KMS-11 (cell line): ENCODE results near the gene ANKRD45.
"Not testable (repeated sequence)": the region's sequence is repeated elsewhere in the genome, so short reads cannot be mapped to it uniquely, and the experiment has no call there.

Experiments
- H2AFZ ChIP-seq: fragments of 200-600 bp; sonication (generic); 2 replicates; pipeline ENCODE4 v1.6.1; 2016; ENCODE audit warnings: antibody characterized with exemption, mixed run types, low read depth
- H3K27ac ChIP-seq: fragments of 200-600 bp; sonication (generic); 2 replicates; pipeline ENCODE4 v1.6.1; 2016; ENCODE audit warnings: mild to moderate bottlenecking, mixed run types
- H3K27me3 ChIP-seq: fragments of 200-600 bp; sonication (generic); 2 replicates; pipeline ENCODE4 v1.6.1; 2017; ENCODE audit warnings: mild to moderate bottlenecking, low read depth, mixed run types, moderate library complexity; ENCODE audit not compliant: insufficient read depth
- H3K36me3 ChIP-seq: fragments of 200-600 bp; sonication (generic); 2 replicates; pipeline ENCODE4 v1.6.1; 2017; ENCODE audit warnings: mild to moderate bottlenecking, mixed run types; ENCODE audit not compliant: insufficient read depth
- H3K4me1 ChIP-seq: fragments of 200-600 bp; sonication (generic); 2 replicates; pipeline ENCODE4 v1.6.1; 2016; ENCODE audit warnings: mild to moderate bottlenecking, low read depth, mixed run types; ENCODE audit not compliant: poor library complexity, severe bottlenecking
- H3K4me2 ChIP-seq: fragments of 200-600 bp; sonication (generic); 2 replicates; pipeline ENCODE4 v1.7.0; 2016; ENCODE audit warnings: mild to moderate bottlenecking, mixed run types
- H3K4me3 ChIP-seq: fragments of 200-600 bp; sonication (generic); IDR thresholded peaks from 2 replicates; pipeline ENCODE4 v1.6.1; 2017; ENCODE audit warnings: low read depth, low read length, mixed read lengths; ENCODE audit not compliant: insufficient read depth
- H3K79me2 ChIP-seq: fragments of 200-600 bp; sonication (generic); 2 replicates; pipeline ENCODE4 v1.6.1; 2016; ENCODE audit warnings: low read depth, mixed run types; ENCODE audit not compliant: insufficient read depth
- H3K9ac ChIP-seq: fragments of 200-600 bp; sonication (generic); 2 replicates; pipeline ENCODE4 v1.6.1; 2016; ENCODE audit warnings: mild to moderate bottlenecking, mixed run types
- H4K20me1 ChIP-seq: fragments of 200-600 bp; sonication (generic); 2 replicates; pipeline ENCODE4 v1.6.1; 2016; ENCODE audit warnings: mild to moderate bottlenecking, mixed run types; ENCODE audit not compliant: insufficient read depth
- TF ChIP-seq, protein P1 (sequence below): fragments of 200-600 bp; sonication (generic); conservative IDR thresholded peaks from 2 replicates; pipeline ENCODE4 v1.6.1; 2017; ENCODE audit warnings: low read depth, mild to moderate bottlenecking, antibody characterized with exemption, low read length, moderate library complexity, mixed read lengths

ANKRD45 gene

DNA sequence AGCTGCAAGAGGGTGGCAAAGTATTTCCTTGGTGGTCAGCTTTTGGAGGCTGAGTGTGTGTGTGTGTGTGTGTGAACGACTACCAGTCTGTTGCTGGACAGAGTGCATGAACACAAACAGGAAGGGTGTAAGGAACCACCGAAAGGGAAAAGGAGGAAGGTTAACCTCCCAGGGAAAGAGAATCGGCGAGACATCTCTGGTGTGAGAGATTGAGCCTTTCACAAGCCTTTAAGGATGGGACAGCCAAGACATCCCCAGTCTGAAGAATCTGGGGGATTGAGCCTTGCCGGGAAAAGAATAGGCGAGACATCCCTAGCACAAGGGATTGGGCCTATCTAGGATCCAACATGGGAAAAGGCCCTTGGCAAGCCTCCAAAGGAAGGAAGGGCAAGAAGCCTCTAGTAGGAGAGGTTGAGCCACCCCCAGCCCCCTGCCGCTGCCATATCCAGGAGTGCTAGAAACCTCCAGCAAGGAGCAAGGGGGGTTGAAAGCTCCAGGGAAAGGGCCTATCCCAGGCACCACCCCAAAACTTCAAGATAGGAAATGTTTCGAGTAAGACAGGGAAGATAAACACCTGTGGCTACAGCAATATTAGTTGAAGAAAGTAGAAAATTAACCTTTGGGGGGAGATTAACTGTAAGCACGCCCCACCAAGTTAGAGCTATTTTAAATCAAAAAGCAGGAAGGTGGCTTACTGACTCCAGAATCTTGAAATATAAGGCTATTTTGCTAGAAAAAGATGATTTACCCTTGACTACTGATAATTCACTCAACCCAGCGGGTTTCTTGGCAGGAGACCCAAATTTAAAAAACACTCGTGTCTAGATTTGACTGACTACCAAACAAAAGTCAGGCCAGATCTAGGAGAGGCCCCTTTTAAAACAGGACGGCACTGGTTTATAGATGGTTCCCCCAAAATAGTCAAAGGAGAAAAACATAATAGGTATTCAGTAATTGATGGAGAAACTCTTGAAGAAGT is 31.3 kb downstream of the ANKRD45 start:
- H3K79me2 ChIP-seq: no peaks in the 10 kb centered on the region
- no peaks in the 10 kb centered on the region for H3K36me3 ChIP-seq
- TF ChIP-seq, protein P1, sequence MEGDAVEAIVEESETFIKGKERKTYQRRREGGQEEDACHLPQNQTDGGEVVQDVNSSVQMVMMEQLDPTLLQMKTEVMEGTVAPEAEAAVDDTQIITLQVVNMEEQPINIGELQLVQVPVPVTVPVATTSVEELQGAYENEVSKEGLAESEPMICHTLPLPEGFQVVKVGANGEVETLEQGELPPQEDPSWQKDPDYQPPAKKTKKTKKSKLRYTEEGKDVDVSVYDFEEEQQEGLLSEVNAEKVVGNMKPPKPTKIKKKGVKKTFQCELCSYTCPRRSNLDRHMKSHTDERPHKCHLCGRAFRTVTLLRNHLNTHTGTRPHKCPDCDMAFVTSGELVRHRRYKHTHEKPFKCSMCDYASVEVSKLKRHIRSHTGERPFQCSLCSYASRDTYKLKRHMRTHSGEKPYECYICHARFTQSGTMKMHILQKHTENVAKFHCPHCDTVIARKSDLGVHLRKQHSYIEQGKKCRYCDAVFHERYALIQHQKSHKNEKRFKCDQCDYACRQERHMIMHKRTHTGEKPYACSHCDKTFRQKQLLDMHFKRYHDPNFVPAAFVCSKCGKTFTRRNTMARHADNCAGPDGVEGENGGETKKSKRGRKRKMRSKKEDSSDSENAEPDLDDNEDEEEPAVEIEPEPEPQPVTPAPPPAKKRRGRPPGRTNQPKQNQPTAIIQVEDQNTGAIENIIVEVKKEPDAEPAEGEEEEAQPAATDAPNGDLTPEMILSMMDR: no peak
- no peak overlapping the region for H3K4me3 ChIP-seq
- no peak overlapping the region for H3K4me2 ChIP-seq
- H3K9ac ChIP-seq: no peak overlapping the region
- H3K4me1 ChIP-seq: no peaks in the 10 kb centered on the region
- H2AFZ ChIP-seq: no peak overlapping the region
- no peak overlapping the region for H3K27ac ChIP-seq
- no peaks in the 10 kb centered on the region for H4K20me1 ChIP-seq
- no peaks in the 10 kb centered on the region for H3K27me3 ChIP-seq

DNA sequence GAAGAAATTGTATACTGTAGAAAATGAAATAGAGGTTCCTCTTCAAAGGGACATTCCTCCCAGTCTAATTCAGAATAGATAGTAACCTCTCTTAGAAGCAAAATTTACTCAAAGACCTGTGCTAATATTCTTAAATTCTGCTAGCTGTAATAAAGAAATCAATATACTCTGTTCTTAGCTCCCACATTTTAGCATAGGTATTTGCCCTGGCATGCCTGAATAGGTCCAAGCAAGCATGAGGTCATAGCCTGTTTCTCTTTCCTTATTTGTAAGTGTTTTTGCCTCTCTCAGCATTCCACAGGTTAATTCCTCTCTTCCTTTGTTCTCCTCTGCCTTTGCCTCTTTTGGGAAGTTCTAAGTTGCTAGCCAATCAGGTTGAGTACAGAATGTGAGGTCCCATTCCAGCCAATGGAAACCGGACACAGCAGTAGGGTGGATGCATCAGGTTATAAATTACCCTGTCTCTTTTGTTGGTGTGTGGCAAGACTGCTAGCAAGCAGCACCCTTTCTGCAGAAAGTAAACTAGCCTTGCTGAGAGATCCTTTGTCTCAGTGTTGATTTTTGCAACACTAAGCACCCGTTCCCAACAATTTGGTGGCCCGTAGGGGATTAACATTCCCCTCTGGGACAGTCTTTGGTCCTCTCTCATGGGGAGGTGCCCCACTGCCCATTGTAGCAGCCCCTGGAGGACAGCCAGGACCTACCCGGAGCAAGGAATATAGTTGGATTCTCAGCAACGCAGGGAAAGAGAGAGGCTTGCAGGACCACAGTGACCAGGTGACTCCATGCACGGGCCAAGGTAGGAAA is 32.2 kb downstream of the ANKRD45 start:
- not testable (repeated sequence) for H3K27ac ChIP-seq, H3K27me3 ChIP-seq, H3K36me3 ChIP-seq, H4K20me1 ChIP-seq, H3K4me3 ChIP-seq, H3K79me2 ChIP-seq, H2AFZ ChIP-seq, H3K4me2 ChIP-seq, H3K4me1 ChIP-seq, H3K9ac ChIP-seq

DNA sequence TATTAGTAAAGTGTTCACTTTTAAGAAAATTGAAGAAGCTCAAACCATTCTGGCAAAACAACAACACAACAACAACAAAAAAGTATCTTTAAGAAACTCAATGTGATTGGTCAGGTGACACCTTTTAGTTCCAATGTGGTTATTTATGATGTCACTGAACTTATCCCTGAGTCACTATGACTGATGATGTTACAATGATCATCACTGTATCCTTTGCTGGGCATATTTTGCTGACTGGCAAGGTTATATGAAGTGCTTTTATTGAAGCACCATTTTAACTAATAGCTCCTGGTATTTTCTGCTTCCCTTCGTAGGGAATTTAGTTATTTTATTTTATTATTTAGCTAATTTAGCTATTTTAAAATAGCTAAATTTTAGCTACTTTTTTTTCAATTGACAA is 34.5 kb downstream of the ANKRD45 start, which contains the start of gene TEX50:
Gene TEX50 (plus strand): TSS at position 223 of the 400 bp plus-strand sequence. CDS start 184 bp downstream, outside the sequence.
- no peak within 1 kb of the TSS for H3K4me3 ChIP-seq
- H3K79me2 ChIP-seq: no peaks in the 10 kb centered on the region
- no peak within 1 kb of the TSS for H2AFZ ChIP-seq
- H3K27ac ChIP-seq: no peak within 1 kb of the TSS
- H3K4me2 ChIP-seq: no peak within 1 kb of the TSS
- TF ChIP-seq, protein P1: no peak
- no peaks in the 10 kb centered on the region for H3K27me3 ChIP-seq
- H4K20me1 ChIP-seq: no peaks in the 10 kb centered on the region
- H3K36me3 ChIP-seq: no peaks in the 10 kb centered on the region
- no peak within 1 kb of the TSS for H3K9ac ChIP-seq
- no peaks in the 10 kb centered on the region for H3K4me1 ChIP-seq

DNA sequence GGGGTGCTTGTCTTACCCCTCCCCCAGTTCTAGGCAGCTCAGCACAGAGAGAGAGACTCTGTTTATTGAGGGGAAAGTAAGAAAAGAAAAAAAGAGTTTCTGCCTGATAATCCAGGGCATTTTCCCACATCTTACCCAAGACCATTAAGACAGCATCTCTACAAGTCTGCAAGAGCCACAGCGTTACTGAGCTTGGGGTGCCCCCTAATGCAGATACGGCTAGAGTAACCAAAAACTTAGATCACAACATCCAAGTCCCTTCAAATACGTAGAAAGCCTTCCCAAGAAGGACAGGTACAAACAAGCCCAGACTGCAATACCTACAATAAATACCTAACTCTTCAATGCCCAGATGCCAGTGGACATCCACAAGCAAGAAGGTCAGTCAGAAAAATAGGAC is 40.8 kb downstream of the ANKRD45 start:
- Histone ChIP-seq H3K4me3 (no peak overlapping the region), H3K4me1 (no peaks in the 10 kb centered on the region), H3K4me2 (no peak overlapping the region), H4K20me1 (no peaks in the 10 kb centered on the region), H3K36me3 (no peaks in the 10 kb centered on the region), H2AFZ (no peak overlapping the region), H3K79me2 (no peaks in the 10 kb centered on the region), H3K27me3 (no peaks in the 10 kb centered on the region), H3K9ac (no peak overlapping the region), H3K27ac (no peak overlapping the region)
- TF ChIP-seq, protein P1: no peak
